Body of pancreas (tissue), 4 donors: Measurements from ENCODE around the gene HIP1. TPM values are rescaled to one million over a fixed set of nuclear protein-coding genes. Genes with fewer than 3 reads are reported as not detected.

Experiments used
- ATAC-seq: fragments of 150-250 bp; one replicate; pipeline ENCODE4 v1.9.1; 2016
- DNase-seq, 4 donors: peaks; one replicate each; pipeline ENCODE4 v3.0.0-alpha.2; 2019
- H3K27ac ChIP-seq, 4 donors: fragments of 200-600 bp; sonication (generic); 1 replicate in 3 of 4; 2 replicates in 1 of 4; pipeline versions ENCODE4 v1.5.1 to v1.6.1; 2016 to 2019; ENCODE audit warnings: mild to moderate bottlenecking in 1 of 4, mixed read lengths in 1 of 4, moderate library complexity in 1 of 4
- H3K27me3 ChIP-seq, 2 donors: fragments of 200-600 bp; sonication (generic); one replicate each; pipeline ENCODE4 v1.6.0; 2016; ENCODE audit warnings: mild to moderate bottlenecking in 1 of 2
- H3K36me3 ChIP-seq, 2 donors: fragments of 200-600 bp; sonication (generic); replicated peaks in 1 of 2; 2 replicates each; pipeline ENCODE4 v1.5.1; 2016; ENCODE audit warnings: low read depth in 2 of 2; ENCODE audit not compliant: insufficient read depth in 1 of 2
- H3K4me1 ChIP-seq: fragments of 200-600 bp; sonication (generic); one replicate; pipeline ENCODE4 v1.6.0; 2016
- H3K4me3 ChIP-seq, 2 donors: fragments of 200-600 bp; sonication (generic); 1 replicate in 1 of 2; 2 replicates in 1 of 2; pipeline ENCODE4 v1.5.1; 2016 to 2019
- H3K9me3 ChIP-seq, 3 donors: fragments of 200-600 bp; sonication (generic); 1 replicate in 2 of 3; 2 replicates in 1 of 3; pipeline ENCODE4 v1.5.1; 2016
- CTCF ChIP-seq, 7 experiments: fragments of 450-650 bp in 4 of 7; fragments of 200-600 bp in 3 of 7; sonication (generic) in 3 of 7; IDR thresholded peaks; one replicate each; pipeline ENCODE4 v1.5.1; 2016 to 2019; ENCODE audit warnings: antibody characterized with exemption in 7 of 7
- POLR2A ChIP-seq, 3 donors: fragments of 450-650 bp; IDR thresholded peaks; one replicate each; pipeline ENCODE4 v1.6.1; 2016; ENCODE audit warnings: antibody characterized with exemption in 3 of 3, mild to moderate bottlenecking in 2 of 3
- WGBS, 2 donors: methylation state at CpG; one replicate each; pipeline ENCODE4 v1.1.5; 2017; 5-methylcytosine and 5-hydroxymethylcytosine counted together
- intact Hi-C: fragments of 100-400 bp; cut with DNase I; formaldehyde crosslinking; loops from one replicate; pipeline ENCODE4 v1.15.1; 2023
- total RNA-seq, 2 donors: library from RNA; depleted of rRNA; stranded (reverse); fragments of >200 nt; gene quantifications; one replicate each; pipeline ENCODE4 v1.1.0, GENCODE V29; 2016

Gene HIP1
- total RNA-seq, 2 donors from 2014 or later: 8.3 to 14.5 TPM

DNA sequence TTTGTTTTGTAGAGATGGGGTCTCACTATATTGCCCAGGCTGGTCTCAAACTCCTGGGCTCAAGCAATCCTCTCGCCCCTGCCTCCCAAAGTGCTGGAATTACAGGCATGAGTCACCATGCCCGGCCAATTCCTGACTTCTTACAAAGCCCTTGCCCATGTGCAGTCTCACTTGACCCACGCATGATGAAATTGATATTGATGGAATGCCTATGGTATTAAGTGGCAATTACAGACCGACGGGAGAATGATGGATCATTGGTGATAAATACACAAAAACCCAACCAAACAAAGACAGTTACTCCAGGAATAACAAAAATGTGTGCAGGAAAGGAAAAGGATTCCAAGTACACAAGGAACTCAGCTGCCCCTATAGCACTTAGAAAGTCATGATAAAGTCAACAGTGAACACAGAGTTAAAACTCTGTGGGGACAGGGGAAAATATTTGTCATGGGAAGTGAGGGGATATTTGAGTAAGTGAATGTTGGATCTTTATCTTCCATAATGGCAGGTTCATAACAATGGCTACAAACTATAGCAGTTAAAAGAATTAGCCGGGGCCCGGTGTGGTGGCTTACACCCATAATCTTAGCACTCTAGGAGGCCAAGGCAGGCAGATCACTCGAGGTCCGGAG, 21.6 kb downstream of the HIP1 start:
- Histone ChIP-seq H3K27ac (no peak overlapping the region), H3K4me1 (no peaks in the 10 kb centered on the region), H3K36me3 (no peaks in the 10 kb centered on the region), H3K27me3 (no peaks in the 10 kb centered on the region), H3K4me3 (no peak overlapping the region), H3K9me3 (no peaks in the 10 kb centered on the region)
- ATAC-seq (no peak), DNase-seq (no peak)
- intact Hi-C loops: no loop called here
- WGBS, 2 donors: 83 to 89% methylated on average over 9 of the region's 9 CpGs
- no peak for TF ChIP-seq CTCF (IDR thresholded peaks at IDR 0.05)
- TF ChIP-seq POLR2A (IDR thresholded peaks at IDR 0.05): no peak

- TF ChIP-seq POLR2A (IDR thresholded peaks at IDR 0.05) (no peak), CTCF (IDR thresholded peaks at IDR 0.05) (no peak)
- 85 to 92% methylated on average over 7 of the region's 7 CpGs for WGBS, 2 donors
- Histone ChIP-seq H3K27ac (no peak overlapping the region), H3K36me3 (no peaks in the 10 kb centered on the region), H3K4me3 (no peak overlapping the region), H3K27me3 (no peaks in the 10 kb centered on the region), H3K4me1 (no peaks in the 10 kb centered on the region), H3K9me3 (no peaks in the 10 kb centered on the region)
- intact Hi-C loops: no loop called here
- no peak for DNase-seq
- ATAC-seq: no peak
These were observed 22.9 kb downstream of the HIP1 start for GRCh38 chr7:75715864-75716263.

- intact Hi-C loops: no loop called here
- Histone ChIP-seq H3K4me1 (no peaks in the 10 kb centered on the region), H3K27me3 (no peaks in the 10 kb centered on the region), H3K4me3 (no peak overlapping the region), H3K36me3 (no peaks in the 10 kb centered on the region), H3K9me3 (peaks cover 0 to 7% (median 0%) of the 10 kb centered on the region in 3 donors), H3K27ac (no peak overlapping the region)
- no peak for ATAC-seq
- TF ChIP-seq POLR2A (IDR thresholded peaks at IDR 0.05): no peak
- WGBS, 2 donors: 77 to 91% methylated on average over 4 of the region's 4 CpGs
- DNase-seq: no peak
These were observed 26.0 kb downstream of the HIP1 start for GRCh38 chr7:75712517-75713361.

- no peak for ATAC-seq
These were observed 26.9 kb downstream of the HIP1 start for GRCh38 chr7:75711656-75712514.

More at GRCh38 chr7:75711656-75712514, 26.9 kb downstream of the HIP1 start:
- 48 to 50% methylated on average over 10 of the region's 10 CpGs for WGBS, 2 donors
- no peak overlapping the region for H3K4me3 ChIP-seq
- TF ChIP-seq CTCF (IDR thresholded peaks at IDR 0.05): no peak
- TF ChIP-seq POLR2A (IDR thresholded peaks at IDR 0.05): no peak
- no peak for DNase-seq
- H3K9me3 ChIP-seq: peaks cover 0 to 7% (median 0%) of the 10 kb centered on the region in 3 donors
- no peaks in the 10 kb centered on the region for H3K4me1 ChIP-seq
- H3K27ac ChIP-seq: peak overlapping the region in 1 of 4 donors; percentile 9
- intact Hi-C loops: no loop called here
- H3K36me3 ChIP-seq: no peaks in the 10 kb centered on the region
- no peaks in the 10 kb centered on the region for H3K27me3 ChIP-seq
